Adrenal gland (tissue), 12 donors: ENCODE results near the gene ABCF2. TPM values are rescaled to one million over a fixed set of nuclear protein-coding genes. Genes with fewer than 3 reads are reported as not detected.

Experiments
- DNase-seq, 7 donors: peaks; one replicate each; pipeline ENCODE4 v3.0.0-alpha.2; 2019 to 2020
- H3K27ac ChIP-seq, 5 donors: fragments of 200-600 bp; sonication (generic) in 4 of 5; 1 replicate in 3 of 5; 2 replicates in 2 of 5; pipeline versions ENCODE4 v1.5.1 to v1.8.0; 2016 to 2020; ENCODE audit warnings: mild to moderate bottlenecking in 1 of 5
- H3K27me3 ChIP-seq: fragments of 200-600 bp; 2 replicates; pipeline ENCODE4 v1.8.0; 2021
- H3K36me3 ChIP-seq, 2 donors: fragments of 200-600 bp; replicated peaks in 1 of 2; 1 replicate in 1 of 2; 2 replicates in 1 of 2; pipeline versions ENCODE4 v1.5.1 to v1.8.0; 2018 to 2022
- H3K4me1 ChIP-seq, 2 donors: fragments of 200-600 bp; replicated peaks in 1 of 2; 1 replicate in 1 of 2; 2 replicates in 1 of 2; pipeline versions ENCODE4 v1.5.1 to v1.8.0; 2018 to 2021
- H3K4me3 ChIP-seq, 4 donors: fragments of 200-600 bp; sonication (generic) in 3 of 4; one replicate each; pipeline ENCODE4 v1.5.1; 2016 to 2018
- H3K9me3 ChIP-seq, 3 donors: fragments of 200-600 bp; sonication (generic) in 1 of 3; replicated peaks in 1 of 3; 1 replicate in 2 of 3; 2 replicates in 1 of 3; pipeline versions ENCODE4 v1.5.1 to v1.8.0; 2016 to 2021
- CTCF ChIP-seq, 6 experiments: fragments of 450-650 bp in 4 of 6; fragments of 200-600 bp in 2 of 6; sonication (generic) in 1 of 6; IDR thresholded peaks; 1 replicate in 5 of 6; 2 replicates in 1 of 6; pipeline versions ENCODE4 v1.5.1 to v1.8.0; 2016 to 2021; ENCODE audit warnings: antibody characterized with exemption in 6 of 6, mild to moderate bottlenecking in 2 of 6, moderate library complexity in 1 of 6
- POLR2A ChIP-seq, 2 donors: fragments of 450-650 bp; IDR thresholded peaks; one replicate each; pipeline ENCODE4 v1.6.1; 2017; ENCODE audit warnings: antibody characterized with exemption in 2 of 2, mild to moderate bottlenecking in 2 of 2, moderate library complexity in 1 of 2
- WGBS, 4 donors: extraction: QIAGEN DNeasy Blood & Tissue Kit in 2 of 4; methylation state at CpG; one replicate each; pipeline versions ENCODE4 v1.1.5 to v1.1.7; 2013 to 2017; 5-methylcytosine and 5-hydroxymethylcytosine counted together
- intact Hi-C, 2 donors: fragments of 100-400 bp; cut with DNase I; formaldehyde crosslinking; loops; one replicate each; pipeline versions ENCODE4 v1.14.1 to v1.15.0; 2022 to 2023
- polyA plus RNA-seq, 3 donors: library from polyadenylated mRNA; stranded (reverse); fragments of 200-250 nt in 2 of 3; fragments of 350-450 nt in 1 of 3; fragmentation: Illumina TruSeq in 1 of 3; extraction: RNeasy Lipid Tissue Mini Kit (QIAGEN cat#74804) in 1 of 3; gene quantifications; one replicate each; pipeline ENCODE4 v1.2.3, GENCODE V29; 2013 to 2014
- total RNA-seq, 9 donors: library from RNA; depleted of rRNA in 4 of 9; stranded (reverse); fragments of >200 nt in 4 of 9; fragments of 120-200 nt in 1 of 9; fragmentation: NEBNext Ultra II Directional in 1 of 9; extraction: Animal tissue kit (Norgen Biotek cat#: 25700) in 1 of 9; gene quantifications; one replicate each; pipeline versions ENCODE4 v1.1.0 to v1.2.4, GENCODE V29; 2013 to 2023
- donor health status: healthy with polysubstance abuse.
- donor health status: Bipolar disorder and iron deficiency.
- donor health status: DM: yes; HTN: yes; CAD: no.
- donor health status: DM: no; HTN: no; CAD: no.
- donor health status: DM: no; HTN: no; CAD: no.
- donor health status: DM: yes; HTN: yes; CAD: no.

ABCF2 gene
- total and polyA plus RNA-seq, 12 donors: 15.6 to 110 (median 29.3) TPM

DNA sequence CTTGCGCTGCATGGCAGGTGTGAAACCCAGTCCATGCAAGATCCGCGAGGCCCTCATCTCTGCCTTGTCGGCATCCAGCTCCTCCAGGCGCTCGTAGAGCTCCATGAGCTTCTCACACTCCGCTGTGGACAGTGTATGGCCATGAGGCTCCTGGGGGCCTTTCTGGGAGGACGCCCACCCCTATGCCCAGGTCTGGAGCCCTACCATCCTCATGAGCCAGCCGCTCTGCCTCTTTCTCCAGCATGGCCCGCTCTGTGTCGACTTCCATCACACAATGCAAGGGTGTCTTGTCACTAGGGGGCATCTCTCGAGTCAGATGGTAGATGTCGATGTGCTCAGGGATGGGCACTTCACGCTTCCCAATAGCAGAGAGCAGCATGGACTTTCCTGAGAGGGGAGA, 3.3 kb downstream of the ABCF2 start:
- no peak for DNase-seq
- Histone ChIP-seq H3K36me3 (peaks cover 0 to 61% of the 10 kb centered on the region in 2 donors), H3K27me3 (no peaks in the 10 kb centered on the region), H3K4me1 (peaks cover 15 to 24% of the 10 kb centered on the region in 2 donors), H3K4me3 (no peak overlapping the region), H3K9me3 (no peaks in the 10 kb centered on the region), H3K27ac (no peak overlapping the region)
- no peak for TF ChIP-seq POLR2A (IDR thresholded peaks at IDR 0.05)
- TF ChIP-seq CTCF (IDR thresholded peaks at IDR 0.05): no peak
- WGBS, 4 donors: 90 to 94% (median 93%) methylated on average over 13 to 14 of the region's 14 CpGs
- intact Hi-C loops: no loop called here

DNA sequence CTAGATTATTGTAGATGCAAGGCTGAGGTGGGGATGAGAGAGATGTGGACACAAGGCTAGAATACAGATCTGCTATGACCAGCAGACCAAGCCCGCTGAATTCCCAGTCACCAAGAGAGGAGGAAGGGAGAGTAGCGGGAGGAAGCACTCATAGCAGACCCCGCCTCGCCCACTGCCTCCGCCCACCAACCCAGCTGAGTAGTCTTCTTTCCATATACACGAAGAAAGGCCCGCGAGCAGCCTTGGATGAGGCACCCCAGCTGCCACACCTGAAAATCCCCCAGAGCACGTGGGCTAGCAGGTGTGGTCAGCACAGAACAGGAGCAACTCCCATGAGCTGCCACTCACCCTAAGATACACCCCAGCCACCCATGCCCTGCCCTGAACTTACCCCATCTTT, 8.8 kb downstream of the ABCF2 start:
- Histone ChIP-seq H3K4me1 (no peaks in the 10 kb centered on the region), H3K36me3 (peaks cover 0 to 95% of the 10 kb centered on the region in 2 donors), H3K27ac (no peak overlapping the region), H3K9me3 (no peaks in the 10 kb centered on the region), H3K4me3 (no peak overlapping the region), H3K27me3 (no peaks in the 10 kb centered on the region)
- 89 to 96% (median 93%) methylated on average over 9 of the region's 9 CpGs for WGBS, 4 donors
- no peak for TF ChIP-seq POLR2A (IDR thresholded peaks at IDR 0.05)
- no peak for TF ChIP-seq CTCF (IDR thresholded peaks at IDR 0.05)
- DNase-seq: no peak
- intact Hi-C loops: no loop called here

- WGBS, 4 donors: 90 to 100% (median 96%) methylated on average over 5 of the region's 5 CpGs
- no peaks in the 10 kb centered on the region for H3K27me3 ChIP-seq
- intact Hi-C loops: no loop called here
Measured at GRCh38 chr7:151215396-151215795, 11.6 kb downstream of the ABCF2 start.

DNA sequence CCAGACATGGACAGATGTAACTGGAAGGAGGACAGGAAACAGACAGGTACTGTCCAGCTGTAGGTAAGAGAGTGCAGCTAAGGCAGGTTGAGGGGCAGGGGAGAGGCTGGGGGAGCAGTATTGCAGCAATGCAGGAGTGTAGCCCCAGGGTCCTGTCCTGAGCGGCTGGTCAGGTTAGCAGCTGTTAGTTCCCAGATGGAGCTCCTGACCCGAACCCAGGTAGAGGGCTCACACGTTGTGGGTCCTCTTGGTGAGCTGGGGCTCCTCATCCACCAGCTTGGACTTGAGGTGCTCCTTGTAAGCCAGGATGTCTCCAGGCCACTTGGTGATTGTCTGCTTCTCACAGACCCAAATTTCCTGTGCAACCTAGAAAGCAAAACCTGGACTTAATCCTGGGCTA, 13.2 kb downstream of the ABCF2 start:
- no peaks in the 10 kb centered on the region for H3K27me3 ChIP-seq
- WGBS, 4 donors: 80 to 86% (median 86%) methylated on average over 1 to 3 of the region's 3 CpGs; no CpG with 5 or more reads in 1 of the 4 donors
- H3K4me1 ChIP-seq: no peaks in the 10 kb centered on the region
- no peak overlapping the region for H3K4me3 ChIP-seq
- no peak for DNase-seq
- peaks cover 0 to 62% of the 10 kb centered on the region in 2 donors for H3K36me3 ChIP-seq
- intact Hi-C loops: no loop called here
- H3K27ac ChIP-seq: no peak overlapping the region
- H3K9me3 ChIP-seq: no peaks in the 10 kb centered on the region
- no peak for TF ChIP-seq CTCF (IDR thresholded peaks at IDR 0.05)
- TF ChIP-seq POLR2A (IDR thresholded peaks at IDR 0.05): no peak

More at GRCh38 chr7:151215396-151215795, 11.6 kb downstream of the ABCF2 start:
- Histone ChIP-seq H3K27ac (no peak overlapping the region), H3K4me3 (no peak overlapping the region), H3K36me3 (peaks cover 0 to 76% of the 10 kb centered on the region in 2 donors), H3K4me1 (no peaks in the 10 kb centered on the region), H3K9me3 (no peaks in the 10 kb centered on the region)
- TF ChIP-seq POLR2A (IDR thresholded peaks at IDR 0.05) (no peak), CTCF (IDR thresholded peaks at IDR 0.05) (no peak)
- DNase-seq: no peak
